HepG2 (cell line): ENCODE measurements around the gene PLCD4. TPM values are rescaled to one million over a fixed set of nuclear protein-coding genes. Genes with fewer than 3 reads are reported as not detected.

Experiments
- FOXP4 ChIP-seq: sonication (generic); formaldehyde crosslinking; IDR thresholded peaks from 2 replicates; pipeline ENCODE4 v1.4.0; 2020; ENCODE audit warnings: missing genetic modification reagents
- HNF4G ChIP-seq, 2 experiments: sonication (generic) in 1 of 2; formaldehyde crosslinking in 1 of 2; IDR thresholded peaks; 2 replicates each; pipeline versions ENCODE4 v1.4.0 to v1.6.1; 2011 to 2020; ENCODE audit warnings: borderline replicate concordance in 2 of 2, low read depth in 2 of 2, mild to moderate bottlenecking in 2 of 2, low read length in 1 of 2, missing genetic modification reagents in 1 of 2, moderate library complexity in 1 of 2
- MAZ ChIP-seq, 2 experiments: sonication (generic) in 1 of 2; formaldehyde crosslinking in 1 of 2; IDR thresholded peaks; 2 replicates each; pipeline versions ENCODE4 v1.5.0 to v1.6.1; 2012 to 2020; ENCODE audit warnings: low read depth in 2 of 2, mild to moderate bottlenecking in 2 of 2, borderline replicate concordance in 1 of 2, improper control_type of control experiment in 1 of 2, low read length in 1 of 2, missing genetic modification reagents in 1 of 2, moderate library complexity in 1 of 2
- PAWR ChIP-seq: sonication (generic); formaldehyde crosslinking; IDR thresholded peaks from 2 replicates; pipeline ENCODE4 v1.4.0; 2020; ENCODE audit warnings: missing genetic modification reagents, mild to moderate bottlenecking, borderline replicate concordance
- POLR2AphosphoS5 ChIP-seq: IDR thresholded peaks from 2 replicates; pipeline ENCODE4 v1.6.1; 2012; ENCODE audit warnings: low read depth, low read length
- TAF15 ChIP-seq: fragments of 200-400 bp; formaldehyde crosslinking; IDR thresholded peaks from one replicate; pipeline ENCODE4 v1.6.1; 2018; ENCODE audit warnings: mild to moderate bottlenecking, low read depth, low read length; ENCODE audit not compliant: poor library complexity, severe bottlenecking
- ZNF296 ChIP-seq: sonication (generic); formaldehyde crosslinking; conservative IDR thresholded peaks from 2 replicates; pipeline ENCODE4 v1.5.0; 2020; ENCODE audit warnings: mild to moderate bottlenecking, missing genetic modification reagents
- ZNF674 ChIP-seq: sonication (generic); formaldehyde crosslinking; IDR thresholded peaks from 2 replicates; pipeline ENCODE4 v1.5.0; 2020; ENCODE audit warnings: low read depth, mild to moderate bottlenecking, missing genetic modification reagents
- ZZZ3 ChIP-seq: sonication (generic); formaldehyde crosslinking; IDR thresholded peaks from 2 replicates; pipeline ENCODE4 v1.4.0; 2020; ENCODE audit warnings: missing genetic modification reagents, mild to moderate bottlenecking, borderline replicate concordance
- polyA plus RNA-seq, 8 experiments: library from polyadenylated mRNA; depleted of rRNA in 3 of 8; stranded (reverse) in 7 of 8; unstranded in 1 of 8; fragments of >200 nt; fragmentation: Illumina TruSeq in 4 of 8; extraction: Trizol in 4 of 8; gene quantifications; 2 replicates each; pipeline versions ENCODE4 v1.2.1 to v1.2.3, GENCODE V29; 2011 to 2016; ENCODE audit warnings: low read depth in 4 of 8, missing spikeins in 1 of 8, mixed read lengths in 1 of 8; ENCODE audit not compliant: insufficient read depth in 1 of 8
- total RNA-seq, 5 experiments: library from RNA; depleted of rRNA; stranded (reverse); fragments of >200 nt; fragmentation: Illumina TruSeq; extraction: Trizol; gene quantifications; 2 replicates each; pipeline ENCODE4 v1.2.3, GENCODE V29; 2016; ENCODE audit warnings: low read depth in 1 of 5
- TF ChIP-seq, protein P1 (sequence below): sonication (generic); formaldehyde crosslinking; IDR thresholded peaks from 2 replicates; pipeline ENCODE4 v1.8.1; 2023; ENCODE audit warnings: mild to moderate bottlenecking, inconsistent platforms, moderate library complexity, missing genetic modification reagents, borderline replicate concordance
- TF ChIP-seq, protein P2 (sequence below): IDR thresholded peaks from 2 replicates; pipeline ENCODE4 v1.6.1; 2012; ENCODE audit warnings: inconsistent platforms
- TF ChIP-seq, protein P3 (sequence below), 2 experiments: sonication (generic) in 1 of 2; formaldehyde crosslinking in 1 of 2; IDR thresholded peaks; 2 replicates each; pipeline versions ENCODE4 v1.6.1 to v1.9.0; 2014 to 2022; ENCODE audit warnings: antibody characterized with exemption in 1 of 2, borderline replicate concordance in 1 of 2, inconsistent platforms in 1 of 2, low read depth in 1 of 2, missing genetic modification reagents in 1 of 2
- TF ChIP-seq, protein P4 (sequence below): sonication (generic); formaldehyde crosslinking; IDR thresholded peaks from 2 replicates; pipeline ENCODE4 v1.5.0; 2020; ENCODE audit warnings: mild to moderate bottlenecking, missing genetic modification reagents

The PLCD4 gene
- total and polyA plus RNA-seq, 2 of the 13 experiments (the other 11 are each of a cell fraction or from before 2014, with no cell fraction given) = 0.26 TPM; not detected in 1

GRCh38 chr2:218568190-218569037, 39.3 kb upstream of the PLCD4 start, which contains the start of the genes CNOT9 and USP37 (continued):
- TF ChIP-seq, protein P1, sequence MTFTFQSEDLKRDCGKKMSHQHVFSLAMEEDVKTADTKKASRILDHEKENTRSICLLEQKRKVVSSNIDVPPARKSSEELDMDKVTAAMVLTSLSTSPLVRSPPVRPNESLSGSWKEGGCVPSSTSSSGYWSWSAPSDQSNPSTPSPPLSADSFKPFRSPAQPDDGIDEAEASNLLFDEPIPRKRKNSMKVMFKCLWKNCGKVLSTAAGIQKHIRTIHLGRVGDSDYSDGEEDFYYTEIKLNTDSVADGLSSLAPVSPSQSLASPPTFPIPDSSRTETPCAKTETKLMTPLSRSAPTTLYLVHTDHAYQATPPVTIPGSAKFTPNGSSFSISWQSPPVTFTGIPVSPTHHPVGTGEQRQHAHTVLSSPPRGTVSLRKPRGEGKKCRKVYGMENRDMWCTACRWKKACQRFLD (CRISPR knock-in tag) = peak; percentile 98; the same call in 1 of the 2 replicates
- TF ChIP-seq MAZ (IDR thresholded peaks at IDR 0.05; ENCODE audit: borderline replicate concordance, low read depth, low read length) = peak; percentile 76; the same call in 1 of the 2 replicates
- TF ChIP-seq MAZ (CRISPR knock-in tag; IDR thresholded peaks at IDR 0.05; ENCODE audit: low read depth) = peak; percentile 97
- TF ChIP-seq ZZZ3 (CRISPR knock-in tag) = no peak; the same call in 1 of the 2 replicates
- peak; percentile 84 for TF ChIP-seq POLR2AphosphoS5
- TF ChIP-seq, protein P2, sequence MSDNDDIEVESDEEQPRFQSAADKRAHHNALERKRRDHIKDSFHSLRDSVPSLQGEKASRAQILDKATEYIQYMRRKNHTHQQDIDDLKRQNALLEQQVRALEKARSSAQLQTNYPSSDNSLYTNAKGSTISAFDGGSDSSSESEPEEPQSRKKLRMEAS = peak; percentile 100
- TF ChIP-seq, protein P3, sequence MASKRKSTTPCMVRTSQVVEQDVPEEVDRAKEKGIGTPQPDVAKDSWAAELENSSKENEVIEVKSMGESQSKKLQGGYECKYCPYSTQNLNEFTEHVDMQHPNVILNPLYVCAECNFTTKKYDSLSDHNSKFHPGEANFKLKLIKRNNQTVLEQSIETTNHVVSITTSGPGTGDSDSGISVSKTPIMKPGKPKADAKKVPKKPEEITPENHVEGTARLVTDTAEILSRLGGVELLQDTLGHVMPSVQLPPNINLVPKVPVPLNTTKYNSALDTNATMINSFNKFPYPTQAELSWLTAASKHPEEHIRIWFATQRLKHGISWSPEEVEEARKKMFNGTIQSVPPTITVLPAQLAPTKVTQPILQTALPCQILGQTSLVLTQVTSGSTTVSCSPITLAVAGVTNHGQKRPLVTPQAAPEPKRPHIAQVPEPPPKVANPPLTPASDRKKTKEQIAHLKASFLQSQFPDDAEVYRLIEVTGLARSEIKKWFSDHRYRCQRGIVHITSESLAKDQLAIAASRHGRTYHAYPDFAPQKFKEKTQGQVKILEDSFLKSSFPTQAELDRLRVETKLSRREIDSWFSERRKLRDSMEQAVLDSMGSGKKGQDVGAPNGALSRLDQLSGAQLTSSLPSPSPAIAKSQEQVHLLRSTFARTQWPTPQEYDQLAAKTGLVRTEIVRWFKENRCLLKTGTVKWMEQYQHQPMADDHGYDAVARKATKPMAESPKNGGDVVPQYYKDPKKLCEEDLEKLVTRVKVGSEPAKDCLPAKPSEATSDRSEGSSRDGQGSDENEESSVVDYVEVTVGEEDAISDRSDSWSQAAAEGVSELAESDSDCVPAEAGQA (IDR thresholded peaks at IDR 0.05; ENCODE audit: low read depth) = peak; percentile 82
- TF ChIP-seq, protein P3 (CRISPR knock-in tag; IDR thresholded peaks at IDR 0.05; ENCODE audit: borderline replicate concordance) = peak; percentile 73
- TF ChIP-seq TAF15 = peak; percentile 85
- TF ChIP-seq HNF4G (IDR thresholded peaks at IDR 0.05; ENCODE audit: borderline replicate concordance, low read depth, low read length) = peak; percentile 78
- TF ChIP-seq HNF4G (CRISPR knock-in tag; IDR thresholded peaks at IDR 0.05; ENCODE audit: borderline replicate concordance, low read depth) = no peak; the same call in 1 of the 2 replicates
- TF ChIP-seq, protein P4, sequence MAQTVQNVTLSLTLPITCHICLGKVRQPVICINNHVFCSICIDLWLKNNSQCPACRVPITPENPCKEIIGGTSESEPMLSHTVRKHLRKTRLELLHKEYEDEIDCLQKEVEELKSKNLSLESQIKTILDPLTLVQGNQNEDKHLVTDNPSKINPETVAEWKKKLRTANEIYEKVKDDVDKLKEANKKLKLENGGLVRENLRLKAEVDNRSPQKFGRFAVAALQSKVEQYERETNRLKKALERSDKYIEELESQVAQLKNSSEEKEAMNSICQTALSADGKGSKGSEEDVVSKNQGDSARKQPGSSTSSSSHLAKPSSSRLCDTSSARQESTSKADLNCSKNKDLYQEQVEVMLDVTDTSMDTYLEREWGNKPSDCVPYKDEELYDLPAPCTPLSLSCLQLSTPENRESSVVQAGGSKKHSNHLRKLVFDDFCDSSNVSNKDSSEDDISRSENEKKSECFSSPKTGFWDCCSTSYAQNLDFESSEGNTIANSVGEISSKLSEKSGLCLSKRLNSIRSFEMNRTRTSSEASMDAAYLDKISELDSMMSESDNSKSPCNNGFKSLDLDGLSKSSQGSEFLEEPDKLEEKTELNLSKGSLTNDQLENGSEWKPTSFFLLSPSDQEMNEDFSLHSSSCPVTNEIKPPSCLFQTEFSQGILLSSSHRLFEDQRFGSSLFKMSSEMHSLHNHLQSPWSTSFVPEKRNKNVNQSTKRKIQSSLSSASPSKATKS (CRISPR knock-in tag) = peak; percentile 97
- peak; percentile 89 for TF ChIP-seq ZNF296 (CRISPR knock-in tag)
- TF ChIP-seq FOXP4 (CRISPR knock-in tag) = peak; percentile 77
- peak; percentile 24; the same call in 1 of the 2 replicates for TF ChIP-seq ZNF674
- no peak for TF ChIP-seq PAWR (CRISPR knock-in tag)
